ENCODE measurements around the gene C16orf96.

- TF ChIP-seq CTCF (IDR thresholded peaks at IDR 0.05) (no peak), ZNF396 (CRISPR knock-in tag; IDR thresholded peaks at IDR 0.05; ENCODE audit: borderline replicate concordance) (no peak), MAX (CRISPR knock-in tag; IDR thresholded peaks at IDR 0.05) (no peak), GRHL2 (CRISPR knock-in tag; IDR thresholded peaks at IDR 0.05; ENCODE audit: insufficient replicate concordance, severe bottlenecking) (no peak), ARID4B (CRISPR knock-in tag; IDR thresholded peaks at IDR 0.05; ENCODE audit: borderline replicate concordance) (no peak), ZNF317 (CRISPR knock-in tag; IDR thresholded peaks at IDR 0.05; ENCODE audit: borderline replicate concordance, low read depth) (no peak), MYBL2 (CRISPR knock-in tag; IDR thresholded peaks at IDR 0.05) (no peak), IRF1 (CRISPR knock-in tag; IDR thresholded peaks at IDR 0.05) (no peak), E2F1 (CRISPR knock-in tag; IDR thresholded peaks at IDR 0.05) (no peak), CREM (CRISPR knock-in tag; IDR thresholded peaks at IDR 0.05) (no peak), ZMAT4 (CRISPR knock-in tag; IDR thresholded peaks at IDR 0.05) (no peak), MLX (CRISPR knock-in tag; IDR thresholded peaks at IDR 0.05) (no peak), USF1 (CRISPR knock-in tag; IDR thresholded peaks at IDR 0.05) (no peak)
These were observed 43.7 kb upstream of the C16orf96 start for GRCh38 chr16:4512473-4512872.

Data from WTC11 (cell line).